ENCODE results near the gene ARFGEF3.

DNA sequence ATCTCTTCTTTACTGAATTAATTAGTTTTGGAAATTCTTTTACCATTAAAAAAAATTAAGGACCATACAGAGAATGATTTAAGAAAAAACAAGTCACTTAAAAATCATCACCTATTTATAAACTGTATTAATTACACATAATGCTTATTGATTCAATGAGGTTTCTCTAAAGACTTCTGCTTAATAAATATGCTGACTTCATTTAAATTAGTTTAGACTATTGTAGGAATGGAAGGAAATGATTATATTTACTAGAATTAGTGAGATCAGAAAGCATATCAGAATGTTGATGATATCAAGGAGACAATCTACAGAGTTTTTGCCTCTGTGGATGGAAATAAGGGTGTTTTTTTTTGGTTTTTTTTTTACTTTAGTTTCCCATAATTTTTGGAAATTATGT, 181.4 kb downstream of the ARFGEF3 start:
- TF ChIP-seq, protein P1, sequence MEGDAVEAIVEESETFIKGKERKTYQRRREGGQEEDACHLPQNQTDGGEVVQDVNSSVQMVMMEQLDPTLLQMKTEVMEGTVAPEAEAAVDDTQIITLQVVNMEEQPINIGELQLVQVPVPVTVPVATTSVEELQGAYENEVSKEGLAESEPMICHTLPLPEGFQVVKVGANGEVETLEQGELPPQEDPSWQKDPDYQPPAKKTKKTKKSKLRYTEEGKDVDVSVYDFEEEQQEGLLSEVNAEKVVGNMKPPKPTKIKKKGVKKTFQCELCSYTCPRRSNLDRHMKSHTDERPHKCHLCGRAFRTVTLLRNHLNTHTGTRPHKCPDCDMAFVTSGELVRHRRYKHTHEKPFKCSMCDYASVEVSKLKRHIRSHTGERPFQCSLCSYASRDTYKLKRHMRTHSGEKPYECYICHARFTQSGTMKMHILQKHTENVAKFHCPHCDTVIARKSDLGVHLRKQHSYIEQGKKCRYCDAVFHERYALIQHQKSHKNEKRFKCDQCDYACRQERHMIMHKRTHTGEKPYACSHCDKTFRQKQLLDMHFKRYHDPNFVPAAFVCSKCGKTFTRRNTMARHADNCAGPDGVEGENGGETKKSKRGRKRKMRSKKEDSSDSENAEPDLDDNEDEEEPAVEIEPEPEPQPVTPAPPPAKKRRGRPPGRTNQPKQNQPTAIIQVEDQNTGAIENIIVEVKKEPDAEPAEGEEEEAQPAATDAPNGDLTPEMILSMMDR (IDR thresholded peaks at IDR 0.05), result no peak
- TF ChIP-seq, protein P2, sequence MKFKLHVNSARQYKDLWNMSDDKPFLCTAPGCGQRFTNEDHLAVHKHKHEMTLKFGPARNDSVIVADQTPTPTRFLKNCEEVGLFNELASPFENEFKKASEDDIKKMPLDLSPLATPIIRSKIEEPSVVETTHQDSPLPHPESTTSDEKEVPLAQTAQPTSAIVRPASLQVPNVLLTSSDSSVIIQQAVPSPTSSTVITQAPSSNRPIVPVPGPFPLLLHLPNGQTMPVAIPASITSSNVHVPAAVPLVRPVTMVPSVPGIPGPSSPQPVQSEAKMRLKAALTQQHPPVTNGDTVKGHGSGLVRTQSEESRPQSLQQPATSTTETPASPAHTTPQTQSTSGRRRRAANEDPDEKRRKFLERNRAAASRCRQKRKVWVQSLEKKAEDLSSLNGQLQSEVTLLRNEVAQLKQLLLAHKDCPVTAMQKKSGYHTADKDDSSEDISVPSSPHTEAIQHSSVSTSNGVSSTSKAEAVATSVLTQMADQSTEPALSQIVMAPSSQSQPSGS (CRISPR knock-in tag; IDR thresholded peaks at IDR 0.05; ENCODE audit: borderline replicate concordance, low read depth), result no peak
- no peak for TF ChIP-seq NFE2L1 (CRISPR knock-in tag; IDR thresholded peaks at IDR 0.05)
